ENCODE measurements around the gene SPTBN1. TPM values are rescaled to one million over a fixed set of nuclear protein-coding genes. Genes with fewer than 3 reads are reported as not detected.
A peak's percentile ranks its signal among the peaks of the same experiment; 100 is the strongest.

The SPTBN1 gene
- total and polyA plus RNA-seq, 2 of the 13 experiments (the other 11 are each of a cell fraction or from before 2014, with no cell fraction given), result 123 to 299 TPM

DNA sequence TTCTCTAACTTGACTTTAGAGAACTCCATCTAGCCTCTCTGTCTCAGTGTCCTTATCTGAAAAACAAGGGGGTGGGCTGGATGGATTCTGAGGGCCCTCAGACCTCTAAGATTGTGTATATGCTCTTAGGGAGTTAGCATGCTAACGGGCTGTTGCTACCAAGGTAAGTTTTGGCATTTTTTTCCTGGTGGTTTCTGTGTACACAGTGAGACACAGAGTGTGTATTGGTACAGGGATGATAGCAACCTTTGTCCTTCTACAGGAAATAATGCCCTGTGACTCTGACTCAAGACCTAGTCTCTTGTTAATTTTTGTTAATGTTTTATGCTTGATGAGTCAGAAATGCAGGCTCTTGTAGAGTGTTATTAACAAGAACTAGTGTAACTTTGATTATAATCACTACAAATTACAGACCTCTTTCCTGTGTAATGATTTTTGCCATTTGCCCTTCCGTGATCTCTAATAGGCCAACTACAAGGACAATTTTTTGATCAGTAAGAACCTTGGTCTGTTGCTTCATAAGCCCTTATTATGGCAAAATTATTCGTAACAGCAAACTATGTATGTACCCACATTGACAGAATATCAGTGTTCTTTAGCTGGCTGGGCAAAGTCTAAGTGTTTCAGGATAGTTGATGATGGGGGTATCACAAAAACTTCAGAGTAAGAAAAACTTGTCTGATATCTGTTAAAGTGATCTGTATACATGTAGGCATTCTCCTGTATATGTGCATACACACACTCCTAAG, 89.7 kb downstream of the SPTBN1 start (continued):
- TF ChIP-seq, protein P1, sequence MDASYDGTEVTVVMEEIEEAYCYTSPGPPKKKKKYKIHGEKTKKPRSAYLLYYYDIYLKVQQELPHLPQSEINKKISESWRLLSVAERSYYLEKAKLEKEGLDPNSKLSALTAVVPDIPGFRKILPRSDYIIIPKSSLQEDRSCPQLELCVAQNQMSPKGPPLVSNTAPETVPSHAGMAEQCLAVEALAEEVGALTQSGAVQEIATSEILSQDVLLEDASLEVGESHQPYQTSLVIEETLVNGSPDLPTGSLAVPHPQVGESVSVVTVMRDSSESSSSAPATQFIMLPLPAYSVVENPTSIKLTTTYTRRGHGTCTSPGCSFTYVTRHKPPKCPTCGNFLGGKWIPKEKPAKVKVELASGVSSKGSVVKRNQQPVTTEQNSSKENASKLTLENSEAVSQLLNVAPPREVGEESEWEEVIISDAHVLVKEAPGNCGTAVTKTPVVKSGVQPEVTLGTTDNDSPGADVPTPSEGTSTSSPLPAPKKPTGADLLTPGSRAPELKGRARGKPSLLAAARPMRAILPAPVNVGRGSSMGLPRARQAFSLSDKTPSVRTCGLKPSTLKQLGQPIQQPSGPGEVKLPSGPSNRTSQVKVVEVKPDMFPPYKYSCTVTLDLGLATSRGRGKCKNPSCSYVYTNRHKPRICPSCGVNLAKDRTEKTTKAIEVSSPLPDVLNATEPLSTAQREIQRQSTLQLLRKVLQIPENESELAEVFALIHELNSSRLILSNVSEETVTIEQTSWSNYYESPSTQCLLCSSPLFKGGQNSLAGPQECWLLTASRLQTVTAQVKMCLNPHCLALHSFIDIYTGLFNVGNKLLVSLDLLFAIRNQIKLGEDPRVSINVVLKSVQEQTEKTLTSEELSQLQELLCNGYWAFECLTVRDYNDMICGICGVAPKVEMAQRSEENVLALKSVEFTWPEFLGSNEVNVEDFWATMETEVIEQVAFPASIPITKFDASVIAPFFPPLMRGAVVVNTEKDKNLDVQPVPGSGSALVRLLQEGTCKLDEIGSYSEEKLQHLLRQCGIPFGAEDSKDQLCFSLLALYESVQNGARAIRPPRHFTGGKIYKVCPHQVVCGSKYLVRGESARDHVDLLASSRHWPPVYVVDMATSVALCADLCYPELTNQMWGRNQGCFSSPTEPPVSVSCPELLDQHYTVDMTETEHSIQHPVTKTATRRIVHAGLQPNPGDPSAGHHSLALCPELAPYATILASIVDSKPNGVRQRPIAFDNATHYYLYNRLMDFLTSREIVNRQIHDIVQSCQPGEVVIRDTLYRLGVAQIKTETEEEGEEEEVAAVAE (CRISPR knock-in tag; IDR thresholded peaks at IDR 0.05; ENCODE audit: borderline replicate concordance), result no peak
- TF ChIP-seq ZNF232 (CRISPR knock-in tag; IDR thresholded peaks at IDR 0.05; ENCODE audit: borderline replicate concordance), result no peak
- TF ChIP-seq ZFYVE20 (CRISPR knock-in tag; IDR thresholded peaks at IDR 0.05; ENCODE audit: borderline replicate concordance, low read depth), result no peak
- no peak for TF ChIP-seq ZNF121 (CRISPR knock-in tag; IDR thresholded peaks at IDR 0.05)
- TF ChIP-seq SOX5 (CRISPR knock-in tag; IDR thresholded peaks at IDR 0.05; ENCODE audit: borderline replicate concordance), result peak; percentile 91
- TF ChIP-seq, protein P2, sequence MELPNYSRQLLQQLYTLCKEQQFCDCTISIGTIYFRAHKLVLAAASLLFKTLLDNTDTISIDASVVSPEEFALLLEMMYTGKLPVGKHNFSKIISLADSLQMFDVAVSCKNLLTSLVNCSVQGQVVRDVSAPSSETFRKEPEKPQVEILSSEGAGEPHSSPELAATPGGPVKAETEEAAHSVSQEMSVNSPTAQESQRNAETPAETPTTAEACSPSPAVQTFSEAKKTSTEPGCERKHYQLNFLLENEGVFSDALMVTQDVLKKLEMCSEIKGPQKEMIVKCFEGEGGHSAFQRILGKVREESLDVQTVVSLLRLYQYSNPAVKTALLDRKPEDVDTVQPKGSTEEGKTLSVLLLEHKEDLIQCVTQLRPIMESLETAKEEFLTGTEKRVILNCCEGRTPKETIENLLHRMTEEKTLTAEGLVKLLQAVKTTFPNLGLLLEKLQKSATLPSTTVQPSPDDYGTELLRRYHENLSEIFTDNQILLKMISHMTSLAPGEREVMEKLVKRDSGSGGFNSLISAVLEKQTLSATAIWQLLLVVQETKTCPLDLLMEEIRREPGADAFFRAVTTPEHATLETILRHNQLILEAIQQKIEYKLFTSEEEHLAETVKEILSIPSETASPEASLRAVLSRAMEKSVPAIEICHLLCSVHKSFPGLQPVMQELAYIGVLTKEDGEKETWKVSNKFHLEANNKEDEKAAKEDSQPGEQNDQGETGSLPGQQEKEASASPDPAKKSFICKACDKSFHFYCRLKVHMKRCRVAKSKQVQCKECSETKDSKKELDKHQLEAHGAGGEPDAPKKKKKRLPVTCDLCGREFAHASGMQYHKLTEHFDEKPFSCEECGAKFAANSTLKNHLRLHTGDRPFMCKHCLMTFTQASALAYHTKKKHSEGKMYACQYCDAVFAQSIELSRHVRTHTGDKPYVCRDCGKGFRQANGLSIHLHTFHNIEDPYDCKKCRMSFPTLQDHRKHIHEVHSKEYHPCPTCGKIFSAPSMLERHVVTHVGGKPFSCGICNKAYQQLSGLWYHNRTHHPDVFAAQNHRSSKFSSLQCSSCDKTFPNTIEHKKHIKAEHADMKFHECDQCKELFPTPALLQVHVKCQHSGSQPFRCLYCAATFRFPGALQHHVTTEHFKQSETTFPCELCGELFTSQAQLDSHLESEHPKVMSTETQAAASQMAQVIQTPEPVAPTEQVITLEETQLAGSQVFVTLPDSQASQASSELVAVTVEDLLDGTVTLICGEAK (IDR thresholded peaks at IDR 0.05), result no peak
- TF ChIP-seq, protein P2 (CRISPR knock-in tag; IDR thresholded peaks at IDR 0.05), result no peak
- TF ChIP-seq MAFG (CRISPR knock-in tag; IDR thresholded peaks at IDR 0.05), result no peak
- peak; percentile 77; the same call in 1 of the 2 replicates for TF ChIP-seq SALL1 (CRISPR knock-in tag; IDR thresholded peaks at IDR 0.05)
- TF ChIP-seq PHF8 (CRISPR knock-in tag; IDR thresholded peaks at IDR 0.05), result no peak
- TF ChIP-seq, protein P3, sequence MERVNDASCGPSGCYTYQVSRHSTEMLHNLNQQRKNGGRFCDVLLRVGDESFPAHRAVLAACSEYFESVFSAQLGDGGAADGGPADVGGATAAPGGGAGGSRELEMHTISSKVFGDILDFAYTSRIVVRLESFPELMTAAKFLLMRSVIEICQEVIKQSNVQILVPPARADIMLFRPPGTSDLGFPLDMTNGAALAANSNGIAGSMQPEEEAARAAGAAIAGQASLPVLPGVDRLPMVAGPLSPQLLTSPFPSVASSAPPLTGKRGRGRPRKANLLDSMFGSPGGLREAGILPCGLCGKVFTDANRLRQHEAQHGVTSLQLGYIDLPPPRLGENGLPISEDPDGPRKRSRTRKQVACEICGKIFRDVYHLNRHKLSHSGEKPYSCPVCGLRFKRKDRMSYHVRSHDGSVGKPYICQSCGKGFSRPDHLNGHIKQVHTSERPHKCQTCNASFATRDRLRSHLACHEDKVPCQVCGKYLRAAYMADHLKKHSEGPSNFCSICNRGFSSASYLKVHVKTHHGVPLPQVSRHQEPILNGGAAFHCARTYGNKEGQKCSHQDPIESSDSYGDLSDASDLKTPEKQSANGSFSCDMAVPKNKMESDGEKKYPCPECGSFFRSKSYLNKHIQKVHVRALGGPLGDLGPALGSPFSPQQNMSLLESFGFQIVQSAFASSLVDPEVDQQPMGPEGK (CRISPR knock-in tag; IDR thresholded peaks at IDR 0.05), result peak; percentile 49
- no peak for TF ChIP-seq ZNF605 (CRISPR knock-in tag; IDR thresholded peaks at IDR 0.05)
- TF ChIP-seq RELA (CRISPR knock-in tag; IDR thresholded peaks at IDR 0.05), result no peak
- TF ChIP-seq ZNF143 (CRISPR knock-in tag; IDR thresholded peaks at IDR 0.05), result no peak
